DMS 273 treated with DMSO at 0.1 percent for 48 hours (cell line): Measurements from ENCODE around the gene PITX3.
"Not testable (repeated sequence)": the region's sequence is repeated elsewhere in the genome, so short reads cannot be mapped to it uniquely, and the experiment has no call there.

Source experiments
- DNase-seq: peaks from one replicate; lab custom pipeline; 2025; lab: John Stamatoyannopoulos, UW

PITX3 gene

DNA sequence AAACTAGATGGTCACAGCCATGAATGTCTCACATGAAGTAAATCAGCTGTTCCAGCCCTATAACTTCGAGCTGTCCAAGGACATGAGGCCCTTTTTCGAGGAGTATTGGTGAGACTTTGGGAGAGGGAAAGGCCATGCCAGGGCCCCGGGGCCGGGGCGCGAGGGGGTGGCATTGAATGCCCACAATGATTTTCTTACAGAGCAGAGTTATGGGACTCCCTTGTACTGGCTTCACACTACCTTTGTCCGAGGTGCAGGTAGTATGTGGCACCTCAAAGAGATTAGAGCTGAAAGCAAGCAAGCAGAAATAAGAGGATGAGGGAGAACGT, 14.8 kb downstream of the PITX3 start:
- DNase-seq, result no peak

DNA sequence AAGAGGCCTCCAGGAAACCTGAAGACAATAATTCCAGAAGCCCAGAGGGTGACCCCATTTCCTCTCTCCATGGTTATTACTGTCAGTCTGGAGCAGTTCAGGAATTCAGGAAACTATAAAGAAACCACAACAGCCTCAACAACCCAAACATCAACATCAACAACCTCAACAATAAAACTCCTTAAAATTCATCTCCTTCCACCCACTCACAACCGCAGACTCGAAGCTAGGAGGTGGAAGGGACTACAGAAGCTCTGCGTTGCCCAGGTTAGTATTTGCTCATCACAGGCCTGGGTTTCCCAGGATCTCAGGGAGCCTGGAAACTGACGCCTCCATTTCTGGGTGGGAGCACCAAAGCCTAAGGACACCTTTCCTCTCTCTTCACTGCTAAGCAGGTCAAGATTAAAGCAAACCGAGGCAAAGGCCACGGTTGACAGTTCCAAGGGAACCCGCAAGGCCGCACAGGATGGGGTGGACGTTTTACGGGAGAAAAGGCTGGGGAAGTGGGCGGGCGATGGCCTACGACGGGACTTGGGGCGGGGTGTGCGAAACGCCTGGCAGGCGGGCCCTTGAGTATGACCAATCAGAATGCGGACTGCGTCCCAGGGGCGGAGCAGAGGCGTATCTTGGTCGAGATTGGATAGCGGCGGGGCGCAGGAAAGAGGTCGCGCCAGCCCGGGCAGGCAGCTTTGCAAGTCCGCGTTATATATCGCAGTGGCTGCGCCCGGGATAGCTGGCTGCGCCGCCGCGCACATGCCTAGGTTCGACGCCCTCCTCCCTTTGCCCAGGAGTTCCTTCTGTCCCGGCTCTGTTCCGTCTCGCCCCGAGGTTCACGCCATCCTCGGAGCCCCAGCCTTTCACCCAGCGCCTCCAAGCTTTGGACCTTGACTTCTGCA, 15.4 kb downstream of the PITX3 start, which contains the start of gene ELOVL3:
Gene ELOVL3 (plus strand): TSS at position 654 of the 896 bp plus-strand sequence. CDS start 250 bp downstream, outside the sequence.
- no peak for DNase-seq

DNA sequence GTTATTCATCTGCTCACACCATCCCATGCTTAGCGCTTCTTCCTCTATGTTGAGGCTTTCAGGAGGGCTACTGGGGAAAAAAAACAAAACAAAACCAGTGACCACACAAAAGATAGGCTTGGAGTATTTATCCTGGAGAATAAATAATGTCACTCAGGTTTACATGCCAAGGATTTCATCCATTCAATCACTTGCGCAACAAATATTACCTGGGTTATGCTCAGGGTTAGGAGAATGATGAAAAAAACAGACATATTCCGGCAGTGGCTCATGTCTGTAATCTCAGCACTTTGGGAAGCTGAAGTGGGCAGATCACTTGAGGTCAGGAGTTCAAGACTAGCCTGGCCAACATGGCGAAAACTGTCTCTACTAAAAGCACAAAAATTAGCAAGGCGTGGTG, 18.5 kb downstream of the PITX3 start:
- no peak for DNase-seq

DNA sequence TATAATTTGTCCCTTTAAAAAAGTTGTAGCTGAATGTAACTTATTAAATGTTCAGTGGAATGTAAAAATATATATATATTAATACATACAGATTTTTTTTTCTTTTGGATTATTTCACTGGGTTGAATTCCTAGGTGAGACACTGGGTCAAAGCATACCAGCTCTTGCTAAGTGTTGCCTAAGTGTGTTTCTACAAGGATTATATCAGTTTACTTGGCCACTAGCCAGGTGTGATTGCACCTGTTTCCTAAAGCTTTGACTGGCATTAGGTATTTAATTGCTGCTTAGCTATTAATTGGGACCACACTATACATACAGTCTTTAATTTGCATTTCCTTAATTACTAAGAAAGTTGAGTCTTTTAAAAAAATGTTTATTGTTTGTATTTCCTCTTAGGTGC, 20.7 kb downstream of the PITX3 start:
- DNase-seq, result no peak

DNA sequence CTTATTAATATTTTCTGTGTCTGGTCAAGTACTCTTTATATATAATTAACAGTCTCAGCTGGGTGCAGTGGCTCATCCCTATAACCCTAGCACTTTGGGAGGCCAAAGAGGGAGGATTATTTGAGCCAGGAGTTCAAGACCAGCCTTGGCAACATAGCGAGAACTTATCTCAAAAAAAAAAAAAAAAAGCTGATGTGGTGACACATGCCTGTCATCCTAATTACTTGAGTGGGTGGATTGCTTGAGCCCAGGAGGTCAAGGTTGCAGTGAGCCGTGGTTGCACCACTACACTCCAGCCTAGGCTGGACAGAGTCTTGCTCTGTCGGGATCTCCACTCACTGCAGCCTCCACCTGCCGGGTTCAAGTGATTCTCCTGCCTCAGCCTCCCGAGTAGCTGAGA, 21.9 kb downstream of the PITX3 start:
- DNase-seq, result no peak

DNA sequence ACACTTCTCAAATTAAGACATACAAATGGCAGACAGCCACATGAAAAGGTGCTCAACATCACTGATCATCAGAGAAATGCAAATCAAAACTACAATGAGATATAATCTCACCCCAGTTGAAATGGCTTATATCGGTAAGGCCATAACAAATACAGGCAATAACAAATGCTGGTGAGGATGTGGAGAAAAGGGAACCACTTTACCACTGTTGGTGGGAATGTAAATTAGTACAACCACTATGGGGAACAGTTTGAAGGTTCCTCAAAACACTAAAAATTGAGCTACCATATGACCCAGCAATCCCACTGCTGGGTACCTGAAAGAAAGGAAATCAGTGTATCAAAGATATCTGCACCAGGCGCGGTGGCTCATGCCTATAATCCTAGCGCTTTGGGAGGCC, 27.7 kb downstream of the PITX3 start:
- not testable (repeated sequence) for DNase-seq

DNA sequence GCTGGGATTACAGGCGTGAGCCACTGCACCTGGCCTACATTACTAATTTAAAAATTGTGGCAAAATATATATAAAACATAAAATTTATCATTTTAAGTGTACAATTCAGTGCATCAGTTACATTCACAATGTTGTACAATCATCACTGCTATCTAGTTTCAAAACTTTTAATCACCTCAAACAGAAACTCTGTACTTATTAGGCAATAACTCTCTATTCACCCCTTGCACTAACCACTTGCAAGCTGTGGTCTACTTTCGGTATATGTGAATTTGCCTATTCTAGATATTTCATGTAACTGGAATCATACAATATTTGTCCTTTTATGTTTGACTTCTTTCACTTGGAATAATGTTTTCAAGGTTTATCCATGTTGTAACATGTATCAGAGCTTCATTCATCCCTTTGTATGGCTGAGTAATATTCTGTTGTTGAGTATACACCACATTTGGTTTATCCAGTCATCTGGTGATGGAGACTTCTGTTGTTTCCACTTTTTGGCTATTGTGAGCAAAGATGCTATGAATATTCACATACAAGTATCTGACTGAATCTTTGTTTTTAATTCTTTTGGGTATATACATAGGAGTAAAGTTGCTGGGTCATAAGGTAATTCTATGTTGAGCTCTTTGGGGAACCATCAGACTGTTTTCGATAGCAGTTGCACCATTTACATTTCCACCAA, 29.6 kb downstream of the PITX3 start:
- DNase-seq, result no peak

DNA sequence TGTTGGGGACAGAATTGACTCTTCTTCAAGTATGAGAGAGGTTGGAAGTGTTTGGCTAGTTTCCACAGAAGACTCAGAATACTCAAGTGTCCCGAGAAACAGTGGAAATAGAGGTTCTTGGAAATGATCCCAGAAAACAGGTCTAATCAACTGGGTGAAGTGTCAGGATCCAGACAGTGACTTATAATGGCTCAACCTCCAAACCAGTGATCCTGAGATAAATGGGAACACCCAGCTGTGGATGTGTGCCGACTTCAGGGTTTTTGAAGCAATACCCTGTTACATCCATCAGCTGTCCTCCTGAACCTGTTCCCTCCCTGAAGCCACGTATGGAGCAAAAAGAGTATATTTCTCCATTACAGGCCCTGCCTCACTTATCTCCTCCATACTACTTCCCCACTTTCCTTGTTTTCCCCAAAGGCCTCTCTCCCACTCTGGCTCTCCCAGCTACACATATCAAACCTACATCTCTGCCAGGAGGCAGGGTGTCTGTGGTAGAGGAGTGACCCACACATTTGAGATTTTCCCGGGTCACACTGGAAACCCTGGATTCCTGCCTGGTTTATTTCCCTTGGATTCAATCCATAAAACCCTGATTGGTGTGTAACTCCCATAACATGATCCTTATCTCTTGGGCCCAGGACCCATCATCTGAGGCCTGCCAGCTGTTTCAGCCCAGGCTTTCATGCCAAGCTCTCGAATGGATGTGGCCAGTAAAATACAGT, 32.8 kb downstream of the PITX3 start:
- peak; percentile 42 for DNase-seq

DNA sequence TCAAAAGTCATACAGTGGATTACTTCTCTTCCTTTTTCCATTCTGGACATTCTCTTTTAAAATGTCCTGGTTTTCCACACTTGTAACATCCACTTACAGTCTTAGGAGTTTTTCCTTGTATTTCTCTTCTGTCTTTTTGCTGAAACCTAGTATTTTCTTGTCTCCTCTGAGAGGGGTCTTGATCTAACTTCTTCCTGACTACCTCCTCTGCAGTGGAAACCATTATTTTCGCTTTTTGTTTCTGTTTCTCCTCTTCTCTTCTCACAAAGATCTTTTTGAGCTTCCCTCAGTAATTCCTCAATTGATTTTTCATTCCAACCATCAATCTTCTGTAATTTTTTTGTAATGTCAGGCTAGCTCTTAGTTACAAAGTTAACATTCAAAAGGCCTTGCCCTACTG, 38.9 kb downstream of the PITX3 start:
- no peak for DNase-seq

DNA sequence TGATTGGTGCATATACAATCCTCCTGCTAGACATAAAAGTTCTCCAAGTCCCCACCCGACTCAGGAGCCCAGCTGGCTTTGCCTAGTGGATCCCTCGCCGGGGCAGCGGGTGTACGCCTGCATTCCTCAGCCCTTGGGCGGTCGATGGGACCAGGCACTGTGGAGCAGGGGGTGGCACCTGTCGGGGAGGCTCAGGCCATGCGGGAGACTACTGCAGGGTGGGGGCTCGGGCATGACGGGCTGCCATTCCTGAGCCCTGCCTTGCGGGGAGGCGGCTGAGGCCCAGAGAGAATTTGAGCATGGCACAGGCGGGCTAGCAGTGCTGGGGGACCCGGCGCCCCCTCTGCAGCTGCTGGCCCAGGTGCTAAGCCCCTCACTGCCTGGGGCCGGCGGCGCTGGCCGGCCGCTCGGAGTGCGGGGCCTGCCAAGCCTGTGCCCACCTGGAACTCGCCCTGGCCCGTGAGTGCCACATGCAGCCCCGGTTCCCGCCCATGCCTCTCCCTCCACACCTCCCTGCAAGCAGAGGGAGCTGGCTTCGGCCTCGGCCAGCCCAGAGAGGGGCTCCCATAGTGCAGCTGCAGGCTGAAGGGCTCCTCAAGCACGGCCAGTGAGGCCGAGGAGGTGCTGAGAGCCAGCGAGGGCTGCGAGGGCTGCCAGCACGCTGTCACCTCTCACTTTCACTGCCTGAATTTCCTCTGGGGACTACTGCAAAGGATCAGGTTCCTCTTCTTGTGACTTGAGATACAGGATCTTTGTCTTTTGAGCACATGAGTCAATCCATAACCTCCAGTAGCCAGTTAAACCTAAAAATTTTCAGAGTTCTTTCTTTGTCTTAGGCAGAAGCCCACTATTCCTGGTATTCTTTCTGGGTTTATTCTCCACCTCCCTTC, 40.3 kb downstream of the PITX3 start:
- no peak for DNase-seq

DNA sequence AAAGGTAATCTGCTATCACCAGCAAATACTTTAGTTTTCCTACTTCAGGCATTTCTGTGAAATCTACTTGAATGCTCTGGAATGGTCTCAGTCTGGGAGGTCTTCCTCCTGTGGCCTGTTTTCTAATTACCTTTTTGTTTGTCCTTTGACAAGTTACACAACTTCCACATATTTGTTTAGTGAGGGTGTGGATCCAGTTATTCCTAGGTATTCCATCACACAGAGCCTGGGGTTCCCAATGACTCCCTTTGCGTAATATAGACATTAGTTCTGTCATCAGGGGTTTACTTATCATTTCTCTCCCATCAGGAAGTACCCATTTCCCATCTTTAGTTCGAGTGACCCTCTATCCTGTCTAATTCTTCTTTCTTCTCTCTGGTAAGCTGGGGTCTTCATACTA, 43.3 kb downstream of the PITX3 start:
- no peak for DNase-seq

DNA sequence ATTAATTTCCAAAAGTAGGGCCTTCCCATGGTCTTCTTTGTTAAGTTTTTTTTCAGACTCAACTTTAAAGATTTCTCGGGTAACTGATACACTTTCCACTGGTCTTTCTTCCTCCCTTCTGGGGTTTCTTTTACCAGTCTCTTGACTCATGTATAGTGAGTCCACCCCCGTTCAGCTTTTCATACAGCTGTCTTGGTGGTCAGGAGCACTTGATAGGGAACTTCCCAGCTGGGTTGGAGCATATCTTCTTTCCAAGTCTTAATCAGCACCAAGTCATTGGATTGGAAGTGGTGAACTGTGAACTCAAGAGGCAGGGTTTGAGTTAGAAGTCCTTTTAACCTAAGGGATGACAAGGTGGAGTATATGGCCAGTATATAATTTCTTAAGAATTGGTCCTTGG, 44.4 kb downstream of the PITX3 start:
- no peak for DNase-seq

DNA sequence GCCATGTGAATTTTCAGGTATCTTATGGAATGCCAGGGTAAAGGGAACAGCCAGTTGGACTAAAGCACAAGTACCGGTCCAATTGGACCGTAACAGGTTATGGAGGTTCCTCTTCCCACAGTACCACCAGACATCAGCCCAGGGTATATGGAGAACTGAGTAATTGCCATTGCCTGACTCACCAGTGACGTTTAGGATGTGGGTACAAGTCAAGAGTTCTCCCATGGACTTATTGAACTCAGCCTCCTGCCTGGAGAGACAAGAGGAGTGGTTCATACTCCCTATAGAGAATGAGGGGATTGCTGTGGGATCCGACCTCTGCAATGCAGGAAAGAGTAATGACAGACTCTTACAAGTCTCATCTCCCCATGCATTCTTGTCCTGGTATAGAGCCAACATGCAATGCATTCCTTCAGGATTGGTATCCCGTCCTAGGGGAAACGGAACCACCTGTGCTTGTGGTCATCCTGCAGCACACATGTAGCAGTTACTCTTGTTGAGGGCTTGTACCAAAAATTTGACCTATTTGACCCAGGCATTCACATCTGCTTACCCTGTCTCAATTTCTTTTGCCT, 45.9 kb downstream of the PITX3 start:
- DNase-seq, result no peak

DNA sequence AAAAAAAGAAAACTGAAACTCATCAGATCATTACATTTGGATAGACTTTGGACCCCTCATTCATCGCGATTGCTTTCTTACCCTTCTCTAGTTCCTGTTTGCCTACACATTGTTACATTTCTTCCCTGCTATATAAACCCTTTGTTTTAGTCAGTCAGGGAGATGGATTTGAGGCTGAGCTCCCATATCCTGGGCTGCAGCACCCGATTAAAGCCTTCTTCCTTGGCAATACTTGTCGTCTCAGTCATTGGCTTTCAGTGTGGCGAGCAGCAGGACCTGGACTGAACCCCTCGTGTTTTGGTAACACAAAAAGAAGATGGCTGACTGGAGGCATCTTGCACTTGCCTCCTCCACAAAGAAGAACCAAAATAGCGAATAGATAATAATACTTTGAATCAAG, 49.4 kb downstream of the PITX3 start:
- no peak for DNase-seq

DNA sequence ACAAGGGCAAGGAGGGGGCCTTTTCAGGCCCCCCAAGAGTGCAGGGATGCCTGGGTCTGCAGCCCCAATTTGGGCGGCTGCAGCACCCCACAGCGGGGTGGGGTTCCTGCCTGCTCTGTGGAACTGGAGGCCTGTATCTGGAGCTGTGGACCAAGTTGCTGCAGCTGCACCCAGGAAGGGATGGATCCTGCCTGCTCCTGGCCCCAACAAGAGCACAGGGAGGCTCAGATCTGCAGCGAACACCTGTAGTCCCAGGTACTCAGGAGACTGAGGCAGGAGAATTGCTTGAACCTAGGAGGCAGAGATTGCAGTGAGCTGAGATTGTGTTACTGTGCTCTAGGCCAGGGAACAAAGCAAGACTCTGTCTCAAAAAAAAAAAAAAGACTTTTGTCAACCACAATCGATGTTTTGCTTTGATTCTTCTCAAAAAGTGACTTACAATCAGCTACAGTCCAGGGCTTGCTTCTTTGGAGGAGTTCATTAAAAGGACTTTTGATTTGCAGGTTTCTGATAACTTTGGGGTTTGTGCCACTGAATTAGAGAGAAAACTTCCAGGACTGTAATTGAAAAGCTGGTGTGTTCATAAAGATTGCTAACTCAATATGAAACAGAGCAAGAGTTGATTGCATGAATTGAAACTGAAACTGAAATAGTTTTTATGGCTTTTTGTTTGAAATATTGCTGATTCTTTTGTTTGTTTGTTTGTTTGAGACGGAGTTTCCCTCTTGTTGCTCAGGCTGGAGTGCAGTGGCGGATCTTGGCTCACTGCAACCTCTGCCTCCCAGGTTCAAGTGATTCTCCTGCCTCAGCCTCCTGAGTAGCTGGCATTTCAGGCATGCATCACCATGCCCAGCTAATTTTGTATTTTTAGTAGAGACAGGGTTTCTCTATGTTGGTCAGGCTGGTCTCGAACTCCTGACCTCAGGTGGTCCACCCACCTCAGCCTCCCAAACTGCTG, 52.1 kb downstream of the PITX3 start:
- DNase-seq, result not testable (repeated sequence)

DNA sequence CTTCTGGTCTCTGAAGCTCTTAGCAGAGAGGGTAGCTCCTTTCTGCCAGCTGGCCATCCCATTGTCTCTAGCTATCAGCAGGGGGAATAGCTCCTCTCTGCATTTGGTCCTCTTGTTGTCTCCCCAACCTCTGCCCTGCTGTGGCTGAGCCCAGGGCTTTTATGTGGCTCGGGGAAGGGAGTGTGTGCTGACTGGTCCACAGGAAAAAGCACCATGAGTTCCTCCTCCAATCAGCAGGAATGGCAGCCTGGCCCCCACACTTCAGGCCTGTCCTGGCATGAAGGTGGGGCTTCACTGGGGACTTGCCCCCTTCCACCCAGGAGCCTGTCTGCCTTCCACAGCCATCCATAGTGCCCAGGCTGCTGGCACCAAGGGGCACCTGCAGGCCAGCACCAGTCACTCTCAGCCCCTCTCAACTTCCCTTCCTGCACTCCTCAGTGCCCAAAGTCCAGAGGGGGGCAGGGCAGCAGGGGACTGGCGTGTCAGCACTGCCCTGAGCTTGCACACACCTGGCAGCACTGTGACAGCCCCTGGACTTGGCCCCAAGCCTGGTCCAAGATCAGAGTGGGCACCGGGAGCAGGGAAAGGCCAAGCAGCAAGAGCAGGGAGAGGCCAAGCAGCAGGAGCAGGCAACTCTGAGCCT, 52.9 kb downstream of the PITX3 start:
- DNase-seq, result no peak

DNA sequence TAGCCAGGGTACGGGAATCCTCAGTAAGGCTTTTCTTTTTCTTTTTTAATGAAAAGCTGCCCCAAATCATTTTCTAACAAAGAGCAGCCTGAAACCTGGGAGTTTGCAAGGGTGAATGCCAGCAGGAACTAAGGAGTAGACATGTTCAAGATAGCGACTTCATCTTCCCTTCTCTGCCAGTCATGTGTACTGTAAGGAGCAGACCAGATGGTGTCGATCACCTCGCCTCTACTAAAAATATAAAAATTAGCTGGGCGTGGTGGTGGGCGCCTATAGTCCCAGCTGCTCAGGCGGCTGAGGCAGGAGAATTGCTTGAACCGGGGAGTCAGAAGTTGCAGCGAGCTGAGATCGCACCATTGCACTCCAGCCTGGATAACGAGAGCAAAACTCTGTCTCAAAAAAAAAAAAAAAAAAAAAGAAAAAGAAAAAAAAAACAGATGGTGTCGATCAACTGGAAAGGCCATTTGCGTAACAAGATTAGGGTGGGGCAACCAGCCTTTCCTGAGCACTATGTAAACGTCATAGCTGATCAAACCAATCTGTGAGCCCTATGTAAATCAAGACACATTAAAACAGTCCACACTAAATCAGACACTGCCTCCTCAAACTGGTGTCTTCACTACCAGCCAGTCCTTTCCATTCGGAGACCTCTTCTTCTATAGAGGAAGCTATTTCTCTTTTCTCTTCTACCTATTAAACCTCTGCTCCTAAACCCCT, 55.3 kb downstream of the PITX3 start:
- no peak for DNase-seq

DNA sequence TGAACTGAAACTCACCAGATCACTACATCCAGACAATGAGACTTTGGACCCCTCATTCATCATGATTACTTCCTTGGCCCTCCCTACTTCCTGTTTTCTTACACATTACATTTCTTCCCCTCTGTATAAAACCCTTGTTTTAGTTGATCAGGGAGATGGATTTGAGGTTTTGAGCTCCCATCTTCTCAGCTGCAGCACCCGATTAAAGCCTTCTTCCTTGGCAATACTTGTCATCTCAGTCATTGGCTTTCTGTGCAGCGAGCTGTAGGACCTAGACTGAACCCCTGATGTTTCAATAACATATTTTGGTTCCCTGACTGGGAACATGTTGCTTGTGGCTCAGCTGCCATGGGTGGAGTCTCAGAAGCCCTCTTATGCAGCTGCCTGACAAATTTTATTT, 56.0 kb downstream of the PITX3 start:
- no peak for DNase-seq

DNA sequence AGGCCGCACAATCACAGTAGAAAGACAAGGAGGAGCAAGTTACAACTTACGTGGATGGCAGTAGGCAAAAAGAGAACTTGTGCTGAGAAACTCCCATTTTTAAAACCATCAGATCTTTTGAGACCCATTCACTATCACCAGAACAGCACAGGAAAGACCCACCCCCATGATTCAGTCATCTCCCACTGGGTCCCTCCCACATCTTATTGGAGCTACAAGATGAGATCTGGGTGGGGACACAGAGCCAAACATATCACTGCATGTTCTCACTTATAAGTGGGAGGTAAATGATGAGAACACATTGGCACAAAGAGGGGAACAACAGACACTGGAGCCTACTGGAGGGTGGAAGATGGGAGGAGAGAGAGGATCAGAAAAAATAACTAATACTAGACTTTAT, 56.7 kb downstream of the PITX3 start:
- DNase-seq, result no peak
